WTC11 (cell line): ENCODE measurements around the gene BOC.

Experiments
- CBFB ChIP-seq: sonication (generic); formaldehyde crosslinking; IDR thresholded peaks from 2 replicates; pipeline ENCODE4 v1.8.1; 2022; ENCODE audit warnings: mild to moderate bottlenecking, low read depth, missing genetic modification reagents
- CREM ChIP-seq: sonication (generic); formaldehyde crosslinking; IDR thresholded peaks from 2 replicates; pipeline ENCODE4 v1.8.1; 2022; ENCODE audit warnings: mild to moderate bottlenecking, missing genetic modification reagents, moderate library complexity
- CTCF ChIP-seq: fragments of 200-600 bp; IDR thresholded peaks from 2 replicates; pipeline ENCODE4 v1.8.0; 2022; ENCODE audit warnings: antibody characterized with exemption
- MAX ChIP-seq: sonication (generic); formaldehyde crosslinking; IDR thresholded peaks from 2 replicates; pipeline ENCODE4 v1.8.0; 2022; ENCODE audit warnings: mild to moderate bottlenecking, missing genetic modification reagents
- TCF7 ChIP-seq: sonication (generic); formaldehyde crosslinking; IDR thresholded peaks from 2 replicates; pipeline ENCODE4 v1.8.0; 2022; ENCODE audit warnings: mild to moderate bottlenecking, low read depth, missing genetic modification reagents, moderate library complexity
- TEAD4 ChIP-seq: sonication (generic); formaldehyde crosslinking; IDR thresholded peaks from 2 replicates; pipeline ENCODE4 v1.8.0; 2022; ENCODE audit warnings: mild to moderate bottlenecking, missing genetic modification reagents
- TF ChIP-seq, protein P1 (sequence below): sonication (generic); formaldehyde crosslinking; IDR thresholded peaks from 2 replicates; pipeline ENCODE4 v1.8.1; 2022; ENCODE audit warnings: low read depth, missing genetic modification reagents, borderline replicate concordance
- TF ChIP-seq, protein P2 (sequence below): sonication (generic); formaldehyde crosslinking; conservative IDR thresholded peaks from 2 replicates; pipeline ENCODE4 v1.8.1; 2022; ENCODE audit warnings: mild to moderate bottlenecking, missing genetic modification reagents
- TF ChIP-seq, protein P3 (sequence below): sonication (generic); formaldehyde crosslinking; IDR thresholded peaks from 2 replicates; pipeline ENCODE4 v1.8.0; 2023; ENCODE audit warnings: missing genetic modification reagents

- TF ChIP-seq, protein P1, sequence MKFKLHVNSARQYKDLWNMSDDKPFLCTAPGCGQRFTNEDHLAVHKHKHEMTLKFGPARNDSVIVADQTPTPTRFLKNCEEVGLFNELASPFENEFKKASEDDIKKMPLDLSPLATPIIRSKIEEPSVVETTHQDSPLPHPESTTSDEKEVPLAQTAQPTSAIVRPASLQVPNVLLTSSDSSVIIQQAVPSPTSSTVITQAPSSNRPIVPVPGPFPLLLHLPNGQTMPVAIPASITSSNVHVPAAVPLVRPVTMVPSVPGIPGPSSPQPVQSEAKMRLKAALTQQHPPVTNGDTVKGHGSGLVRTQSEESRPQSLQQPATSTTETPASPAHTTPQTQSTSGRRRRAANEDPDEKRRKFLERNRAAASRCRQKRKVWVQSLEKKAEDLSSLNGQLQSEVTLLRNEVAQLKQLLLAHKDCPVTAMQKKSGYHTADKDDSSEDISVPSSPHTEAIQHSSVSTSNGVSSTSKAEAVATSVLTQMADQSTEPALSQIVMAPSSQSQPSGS (CRISPR knock-in tag) = no peak
- TF ChIP-seq CTCF = no peak
- TF ChIP-seq, protein P2, sequence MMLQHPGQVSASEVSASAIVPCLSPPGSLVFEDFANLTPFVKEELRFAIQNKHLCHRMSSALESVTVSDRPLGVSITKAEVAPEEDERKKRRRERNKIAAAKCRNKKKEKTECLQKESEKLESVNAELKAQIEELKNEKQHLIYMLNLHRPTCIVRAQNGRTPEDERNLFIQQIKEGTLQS (CRISPR knock-in tag) = no peak
- no peak for TF ChIP-seq MAX (CRISPR knock-in tag)
- TF ChIP-seq CBFB = no peak
- TF ChIP-seq, protein P3, sequence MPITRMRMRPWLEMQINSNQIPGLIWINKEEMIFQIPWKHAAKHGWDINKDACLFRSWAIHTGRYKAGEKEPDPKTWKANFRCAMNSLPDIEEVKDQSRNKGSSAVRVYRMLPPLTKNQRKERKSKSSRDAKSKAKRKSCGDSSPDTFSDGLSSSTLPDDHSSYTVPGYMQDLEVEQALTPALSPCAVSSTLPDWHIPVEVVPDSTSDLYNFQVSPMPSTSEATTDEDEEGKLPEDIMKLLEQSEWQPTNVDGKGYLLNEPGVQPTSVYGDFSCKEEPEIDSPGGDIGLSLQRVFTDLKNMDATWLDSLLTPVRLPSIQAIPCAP (CRISPR knock-in tag) = no peak
- TF ChIP-seq CREM (CRISPR knock-in tag) = no peak
- TF ChIP-seq TEAD4 (CRISPR knock-in tag) = no peak
- TF ChIP-seq TCF7 (CRISPR knock-in tag) = no peak
These were observed 21.0 kb downstream of the BOC start for GRCh38 chr3:113232342-113232741.
